NCI-H1694 treated with DMSO at 0.1 percent for 48 hours (cell line): ENCODE data around the gene PSKH1.

Experiments used
- DNase-seq: peaks from one replicate; lab custom pipeline; 2025; lab: John Stamatoyannopoulos, UW

Gene PSKH1

DNA sequence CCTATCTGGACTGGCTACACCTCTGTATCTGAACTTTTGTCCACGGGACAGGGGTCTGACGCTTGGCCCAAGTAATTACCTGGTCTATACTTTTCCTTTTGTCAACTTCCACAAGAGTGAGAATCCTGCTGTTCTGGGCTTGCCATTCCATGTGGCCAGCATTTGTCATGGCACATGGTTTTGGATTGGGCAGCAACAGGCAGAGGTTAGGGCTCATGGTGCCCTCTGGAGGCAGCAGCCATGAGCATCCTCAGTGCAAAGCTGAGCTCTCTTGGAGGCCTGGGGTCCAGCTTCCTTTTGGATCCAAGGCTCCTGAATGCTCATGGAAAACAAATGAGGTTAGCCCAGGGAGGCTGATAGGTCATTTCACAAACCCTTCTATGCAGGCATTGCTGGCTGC is 27.7 kb upstream of the PSKH1 start:
- DNase-seq, result no peak

DNA sequence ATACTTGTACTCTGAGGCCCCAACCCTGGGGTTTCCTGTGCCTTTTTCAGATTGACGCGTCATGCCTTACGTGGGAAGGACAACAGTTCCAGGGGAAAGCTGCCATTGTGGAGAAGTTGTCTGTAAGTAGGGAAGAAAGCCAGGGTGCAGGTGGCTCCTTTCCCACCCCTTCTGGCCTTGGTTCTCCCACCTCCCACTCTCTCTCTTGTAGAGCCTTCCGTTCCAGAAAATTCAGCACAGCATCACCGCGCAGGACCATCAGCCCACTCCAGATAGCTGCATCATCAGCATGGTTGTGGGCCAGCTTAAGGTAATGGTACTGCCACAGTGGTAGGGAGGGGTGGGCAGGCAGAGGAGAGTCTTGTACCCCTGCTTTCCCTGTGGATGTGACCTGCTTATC is 24.8 kb upstream of the PSKH1 start:
- DNase-seq, result no peak

DNA sequence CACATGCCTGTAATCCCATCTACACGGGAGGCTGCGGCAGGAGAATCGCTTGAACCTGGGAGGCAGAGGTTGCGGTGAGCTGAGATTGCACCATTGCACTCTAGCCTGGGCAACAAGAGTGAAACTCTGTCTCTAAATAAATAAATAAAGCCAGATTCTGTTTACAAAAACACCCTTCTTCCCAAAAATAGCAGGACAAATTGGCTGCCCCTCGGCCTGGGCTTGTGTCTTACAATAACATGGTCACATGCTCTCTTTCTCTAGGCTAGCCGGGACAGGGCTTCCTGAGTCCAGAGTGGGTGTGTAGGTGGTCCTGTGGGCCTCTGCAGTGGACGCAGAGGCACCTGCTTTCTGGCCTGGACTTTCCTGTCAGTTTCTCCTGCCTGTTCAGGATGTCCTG is 23.4 kb upstream of the PSKH1 start:
- no peak for DNase-seq

DNA sequence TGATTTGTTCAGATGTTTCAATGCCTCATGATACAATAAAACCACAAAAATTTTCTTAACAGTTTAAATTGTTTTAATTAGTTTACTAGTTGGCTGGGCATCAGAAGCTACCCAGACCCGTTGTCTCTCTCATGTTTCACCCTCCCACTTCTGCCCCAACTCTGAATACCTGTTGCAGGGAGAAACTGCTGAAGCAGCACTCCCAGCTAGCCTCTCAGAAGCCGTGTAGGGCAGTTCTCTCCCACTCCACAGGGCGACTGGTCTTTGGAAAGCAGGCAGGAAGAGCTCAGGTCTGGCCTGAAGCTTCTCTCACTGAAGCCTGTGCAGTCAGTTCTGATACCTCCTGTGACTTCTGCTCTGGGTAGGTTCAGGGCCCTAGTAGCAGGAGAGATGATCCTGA is 21.8 kb upstream of the PSKH1 start:
- DNase-seq, result no peak

DNA sequence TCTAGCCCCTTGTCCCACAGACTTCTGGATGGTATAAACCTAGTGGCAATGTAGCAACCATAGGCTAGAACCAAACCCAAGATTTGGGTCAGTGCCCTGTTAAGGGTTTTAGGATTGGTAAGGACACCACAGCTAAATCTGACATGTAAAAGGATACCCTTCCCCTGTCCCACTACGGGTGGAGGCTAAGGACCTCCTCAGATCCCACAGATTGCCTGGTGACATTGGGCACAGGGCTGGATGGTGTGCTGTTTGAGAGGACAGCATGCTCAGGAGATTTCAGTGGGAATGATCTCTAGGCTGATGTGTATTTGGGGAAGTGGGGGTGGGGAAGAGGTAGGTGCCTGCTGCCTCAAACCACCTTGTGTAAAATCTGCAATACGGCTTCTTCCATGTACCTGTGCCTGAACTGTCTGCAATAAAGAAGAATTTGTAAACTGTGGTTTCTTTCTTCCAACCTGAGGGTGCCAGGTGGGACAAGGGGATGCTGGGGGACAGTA is 20.9 kb upstream of the PSKH1 start:
- no peak for DNase-seq

DNA sequence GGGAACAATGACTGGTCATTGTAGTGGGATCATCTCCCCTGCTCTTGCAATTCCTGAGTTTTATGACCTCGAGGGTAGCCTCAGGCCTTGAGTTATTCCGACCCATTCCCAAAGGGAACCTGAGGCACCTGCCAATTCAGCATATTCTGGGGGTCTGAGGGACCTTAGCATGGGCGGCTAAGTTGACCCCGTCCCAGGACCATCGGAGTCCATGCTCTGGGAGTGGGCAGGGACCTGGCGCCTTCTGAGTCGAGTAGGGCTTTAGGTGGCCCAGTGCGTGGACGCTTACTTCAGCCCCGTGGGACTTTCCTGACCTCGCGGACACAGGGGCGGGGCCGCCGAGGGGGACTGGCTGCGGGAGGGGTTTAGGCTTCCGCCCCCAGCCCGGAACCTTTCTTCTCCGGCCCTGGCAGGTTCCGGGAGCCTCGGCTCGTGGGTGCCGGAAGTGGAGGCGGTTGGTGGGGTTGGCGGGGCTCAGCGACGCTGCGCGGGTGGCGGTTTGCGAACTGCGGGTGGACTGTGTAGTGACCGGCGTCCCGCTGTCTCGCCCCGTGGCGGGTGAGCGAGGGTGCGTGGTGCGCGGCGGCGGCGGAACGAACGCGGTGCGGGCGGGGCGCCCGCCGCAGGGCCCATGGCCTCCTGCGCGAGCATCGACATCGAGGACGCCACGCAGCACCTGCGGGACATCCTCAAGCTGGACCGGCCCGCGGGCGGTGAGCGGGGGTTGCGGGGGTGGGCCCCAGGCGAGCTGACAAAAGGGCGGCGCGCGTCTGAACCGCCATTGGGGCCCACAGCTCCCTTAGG is 20.2 kb upstream of the PSKH1 start, which contains the start of gene EDC4:
Gene EDC4, plus strand, starts transcription at position 422 of the 804 bp plus-strand sequence. Its CDS starts 210 bp downstream, at position 632.
- DNase-seq, result peak; percentile 3

DNA sequence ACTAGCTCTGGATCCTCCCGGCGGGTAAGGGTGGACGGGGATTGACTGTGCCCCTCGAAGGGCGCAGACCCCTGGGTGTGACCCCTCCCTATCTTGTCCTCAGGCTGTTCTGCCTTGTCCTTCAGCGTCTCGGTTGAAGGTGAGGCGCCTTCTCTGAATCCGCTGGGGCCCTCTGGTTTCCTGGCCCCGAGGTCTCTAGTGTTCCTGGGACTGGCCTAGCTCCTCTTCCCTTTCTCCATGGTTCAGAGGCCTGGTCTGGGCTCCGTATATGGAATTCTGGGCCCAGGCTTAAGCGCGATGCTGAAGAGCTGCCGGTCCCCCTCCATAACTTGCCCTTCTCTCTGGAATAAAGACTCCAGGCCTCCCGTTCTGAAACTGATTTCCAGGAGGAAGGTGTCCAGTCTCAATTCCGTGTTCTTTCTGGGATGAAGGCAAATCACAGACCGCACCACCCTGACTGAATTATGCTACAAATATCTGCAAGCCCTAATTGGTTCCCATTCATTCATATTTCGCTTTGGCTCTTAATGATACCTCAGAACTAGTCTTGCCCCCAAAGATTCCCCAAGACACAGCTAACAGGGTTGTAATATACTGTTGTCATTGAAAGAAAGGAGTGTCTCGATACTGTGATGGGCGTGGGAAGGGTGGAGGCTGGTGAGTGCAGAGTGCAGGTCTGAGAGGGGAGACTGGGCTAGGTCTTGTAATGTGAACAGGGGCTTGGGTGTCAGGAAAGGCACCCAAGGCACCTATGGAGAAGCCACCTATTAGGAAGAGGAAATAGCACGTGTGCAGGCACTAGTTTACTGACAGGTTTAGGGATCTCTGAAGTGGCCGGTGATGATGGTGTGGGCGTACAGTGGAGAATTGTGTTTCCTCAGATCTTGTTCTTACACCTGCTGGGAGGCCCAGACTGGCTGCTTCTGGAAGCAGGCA is 19.4 kb upstream of the PSKH1 start:
- no peak for DNase-seq

DNA sequence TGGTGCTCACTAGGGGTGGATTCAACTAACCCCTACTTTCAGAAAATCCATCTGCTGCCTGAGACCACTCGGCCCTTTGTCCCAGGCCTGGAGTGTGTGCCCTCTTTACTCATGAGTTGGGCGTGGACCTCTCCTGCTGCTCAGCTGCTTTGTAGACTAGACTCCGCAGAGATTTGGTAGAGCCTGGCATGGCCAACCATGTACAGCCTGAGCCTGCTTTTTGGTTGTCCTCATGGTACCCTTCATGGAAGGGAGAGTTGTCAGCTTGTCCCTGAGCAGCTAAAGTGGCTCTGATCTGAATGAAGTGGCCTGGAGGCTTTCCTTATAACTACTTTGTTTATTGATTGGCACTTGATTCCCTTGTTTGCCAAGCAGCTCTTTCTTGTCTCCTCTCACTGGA is 18.7 kb upstream of the PSKH1 start:
- DNase-seq, result no peak

DNA sequence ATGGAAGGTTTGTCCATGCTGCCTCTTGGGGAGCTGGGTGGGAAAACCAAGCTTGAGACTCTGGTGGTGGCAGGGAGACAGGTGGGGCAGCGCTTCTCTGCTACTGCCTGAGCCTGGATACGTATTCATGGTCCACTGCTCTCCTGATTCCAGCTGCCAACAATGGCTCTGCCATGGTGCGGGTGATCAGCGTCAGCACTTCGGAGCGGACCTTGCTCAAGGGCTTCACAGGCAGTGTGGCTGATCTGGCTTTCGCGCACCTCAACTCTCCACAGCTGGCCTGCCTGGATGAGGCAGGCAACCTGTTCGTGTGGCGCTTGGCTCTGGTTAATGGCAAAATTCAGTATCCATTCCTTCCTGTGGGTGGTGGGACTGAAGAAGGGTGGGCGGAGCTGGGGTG is 16.0 kb upstream of the PSKH1 start:
- no peak for DNase-seq

DNA sequence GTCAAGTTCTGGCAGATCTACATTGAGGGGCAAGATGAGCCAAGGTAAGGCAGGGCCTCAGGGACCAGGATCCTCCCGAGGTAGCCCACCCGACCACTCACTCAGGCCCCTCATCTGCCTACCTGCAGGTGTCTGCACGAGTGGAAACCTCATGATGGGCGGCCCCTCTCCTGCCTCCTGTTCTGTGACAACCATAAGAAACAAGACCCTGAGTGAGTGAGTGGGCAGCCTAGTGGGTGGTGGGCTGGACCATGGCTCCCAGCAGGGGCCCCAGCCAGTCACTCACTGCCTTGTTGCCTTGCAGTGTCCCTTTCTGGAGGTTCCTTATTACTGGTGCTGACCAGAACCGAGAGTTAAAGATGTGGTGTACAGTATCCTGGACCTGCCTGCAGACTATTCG is 14.8 kb upstream of the PSKH1 start:
- DNase-seq, result no peak

DNA sequence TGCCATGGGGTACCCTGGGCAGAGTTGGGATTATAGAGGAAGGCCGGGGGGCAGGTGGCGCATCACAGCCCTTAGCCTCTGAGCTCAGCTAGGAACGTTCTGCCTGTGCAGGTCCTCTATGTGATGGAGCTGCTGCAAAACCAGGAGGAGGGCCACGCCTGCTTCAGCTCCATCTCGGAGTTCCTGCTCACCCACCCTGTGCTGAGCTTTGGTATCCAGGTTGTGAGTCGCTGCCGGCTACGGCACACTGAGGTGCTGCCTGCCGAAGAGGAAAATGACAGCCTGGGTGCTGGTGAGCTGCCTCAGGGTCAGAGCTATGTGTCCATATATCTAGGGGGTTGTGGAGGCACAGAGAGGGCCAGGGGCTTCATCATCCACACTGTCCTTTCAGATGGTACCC is 14.2 kb upstream of the PSKH1 start:
- no peak for DNase-seq

DNA sequence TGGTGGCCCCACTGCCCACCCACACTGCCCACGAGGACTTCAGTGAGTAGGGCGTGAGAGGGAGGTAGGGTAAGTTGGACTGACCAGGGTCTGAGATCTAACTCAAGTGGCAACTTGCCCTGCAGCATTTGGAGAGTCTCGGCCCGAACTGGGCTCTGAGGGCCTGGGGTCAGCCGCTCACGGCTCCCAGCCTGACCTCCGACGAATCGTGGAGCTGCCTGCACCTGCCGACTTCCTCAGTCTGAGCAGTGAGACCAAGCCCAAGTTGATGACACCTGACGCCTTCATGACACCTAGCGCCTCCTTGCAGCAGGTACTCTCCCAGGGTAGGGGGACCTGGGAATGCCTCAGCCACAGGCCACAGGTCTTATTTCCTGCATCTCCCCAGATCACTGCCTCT is 13.6 kb upstream of the PSKH1 start:
- DNase-seq, result no peak

DNA sequence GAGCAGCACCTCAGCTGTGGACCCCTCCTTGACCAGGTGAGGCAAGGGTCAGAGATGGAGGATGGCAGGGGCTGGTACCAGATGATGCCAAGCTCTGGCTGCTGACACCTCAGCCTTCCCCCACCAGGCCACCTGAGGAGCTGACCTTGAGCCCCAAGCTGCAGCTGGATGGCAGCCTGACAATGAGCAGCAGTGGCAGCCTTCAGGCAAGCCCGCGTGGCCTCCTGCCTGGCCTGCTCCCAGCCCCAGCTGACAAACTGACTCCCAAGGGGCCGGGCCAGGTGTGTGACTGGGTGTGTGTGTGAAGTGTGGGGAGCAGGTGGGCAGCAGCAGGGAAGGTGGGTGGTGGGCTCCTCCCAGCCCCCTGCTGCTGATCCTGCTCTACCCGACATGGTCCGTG is 13.1 kb upstream of the PSKH1 start:
- no peak for DNase-seq

DNA sequence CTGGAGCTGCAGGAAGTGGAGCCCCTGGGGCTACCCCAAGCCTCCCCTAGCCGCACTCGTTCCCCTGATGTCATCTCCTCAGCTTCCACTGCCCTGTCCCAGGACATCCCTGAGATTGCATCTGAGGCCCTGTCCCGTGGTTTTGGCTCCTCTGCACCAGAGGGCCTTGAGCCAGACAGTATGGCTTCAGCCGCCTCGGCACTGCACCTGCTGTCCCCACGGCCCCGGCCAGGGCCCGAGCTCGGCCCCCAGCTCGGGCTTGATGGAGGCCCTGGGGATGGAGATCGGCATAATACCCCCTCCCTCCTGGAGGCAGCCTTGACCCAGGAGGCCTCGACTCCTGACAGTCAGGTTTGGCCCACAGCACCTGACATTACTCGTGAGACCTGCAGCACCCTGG is 12.5 kb upstream of the PSKH1 start:
- no peak for DNase-seq

DNA sequence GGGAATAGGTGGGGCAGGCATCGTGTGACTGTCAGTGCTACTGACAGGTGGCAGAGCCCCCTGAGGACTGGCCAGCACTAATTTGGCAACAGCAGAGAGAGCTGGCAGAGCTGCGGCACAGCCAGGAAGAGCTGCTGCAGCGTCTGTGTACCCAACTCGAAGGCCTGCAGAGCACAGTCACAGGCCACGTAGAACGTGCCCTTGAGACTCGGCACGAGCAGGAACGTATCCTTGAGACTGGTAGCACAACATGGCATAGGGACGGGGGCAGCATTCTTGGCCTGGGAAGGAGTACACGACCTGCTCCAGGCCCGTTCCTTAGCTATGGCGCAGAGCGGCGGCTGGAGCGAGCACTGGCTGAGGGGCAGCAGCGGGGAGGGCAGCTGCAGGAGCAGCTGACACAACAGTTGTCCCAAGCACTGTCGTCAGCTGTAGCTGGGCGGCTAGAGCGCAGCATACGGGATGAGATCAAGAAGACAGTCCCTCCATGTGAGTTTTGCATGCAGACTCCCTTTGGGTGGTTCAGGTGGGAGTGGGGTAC is 11.4 kb upstream of the PSKH1 start:
- DNase-seq, result no peak

DNA sequence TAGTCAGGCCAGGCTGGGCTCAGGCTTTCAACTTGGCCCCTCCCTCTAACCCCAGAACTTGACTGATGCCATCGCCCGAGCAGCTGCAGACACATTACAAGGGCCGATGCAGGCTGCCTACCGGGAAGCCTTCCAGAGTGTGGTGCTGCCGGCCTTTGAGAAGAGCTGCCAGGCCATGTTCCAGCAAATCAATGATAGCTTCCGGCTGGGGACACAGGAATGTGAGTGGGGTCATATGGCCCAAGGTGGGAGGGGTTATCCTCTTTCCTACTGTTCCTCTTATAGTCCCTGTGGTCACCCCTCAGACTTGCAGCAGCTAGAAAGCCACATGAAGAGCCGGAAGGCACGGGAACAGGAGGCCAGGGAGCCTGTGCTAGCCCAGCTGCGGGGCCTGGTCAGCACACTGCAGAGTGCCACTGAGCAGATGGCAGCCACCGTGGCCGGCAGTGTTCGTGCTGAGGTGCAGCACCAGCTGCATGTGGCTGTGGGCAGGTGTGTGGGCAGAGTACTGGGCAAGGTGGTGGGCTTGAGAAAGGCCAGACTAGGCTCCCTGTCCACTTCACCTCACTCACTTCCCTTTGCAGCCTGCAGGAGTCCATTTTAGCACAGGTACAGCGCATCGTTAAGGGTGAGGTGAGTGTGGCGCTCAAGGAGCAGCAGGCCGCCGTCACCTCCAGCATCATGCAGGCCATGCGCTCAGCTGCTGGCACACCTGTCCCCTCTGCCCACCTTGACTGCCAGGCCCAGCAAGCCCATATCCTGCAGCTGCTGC is 10.5 kb upstream of the PSKH1 start:
- DNase-seq, result no peak

DNA sequence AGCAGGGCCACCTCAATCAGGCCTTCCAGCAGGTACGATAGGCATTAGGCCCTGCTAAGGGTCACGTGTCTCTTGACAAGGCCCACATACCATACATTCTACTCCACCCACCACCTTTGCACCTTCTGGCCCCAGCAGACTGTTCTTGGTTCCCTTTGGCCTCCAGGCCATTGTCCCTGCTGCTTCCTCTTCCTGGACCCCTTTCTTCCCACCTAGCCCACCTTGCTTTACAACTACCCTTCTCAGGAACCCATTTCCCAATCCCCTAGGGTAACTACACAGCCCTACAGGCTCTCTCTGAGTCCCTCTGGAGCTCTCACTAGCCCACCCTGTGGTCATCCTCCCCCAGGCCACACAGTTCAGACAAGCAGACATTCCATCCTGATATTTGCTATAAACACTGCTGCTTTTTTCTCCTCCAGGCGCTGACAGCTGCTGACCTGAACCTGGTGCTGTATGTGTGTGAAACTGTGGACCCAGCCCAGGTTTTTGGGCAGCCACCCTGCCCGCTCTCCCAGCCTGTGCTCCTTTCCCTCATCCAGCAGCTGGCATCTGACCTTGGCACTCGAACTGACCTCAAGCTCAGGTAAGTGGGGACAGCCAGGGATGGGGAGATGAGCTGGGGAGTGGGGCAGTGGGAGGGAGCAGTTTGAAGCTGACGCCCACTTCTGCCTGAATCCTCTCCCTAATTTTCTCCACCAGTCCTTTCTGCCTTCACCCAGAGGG is 9.7 kb upstream of the PSKH1 start:
- no peak for DNase-seq

DNA sequence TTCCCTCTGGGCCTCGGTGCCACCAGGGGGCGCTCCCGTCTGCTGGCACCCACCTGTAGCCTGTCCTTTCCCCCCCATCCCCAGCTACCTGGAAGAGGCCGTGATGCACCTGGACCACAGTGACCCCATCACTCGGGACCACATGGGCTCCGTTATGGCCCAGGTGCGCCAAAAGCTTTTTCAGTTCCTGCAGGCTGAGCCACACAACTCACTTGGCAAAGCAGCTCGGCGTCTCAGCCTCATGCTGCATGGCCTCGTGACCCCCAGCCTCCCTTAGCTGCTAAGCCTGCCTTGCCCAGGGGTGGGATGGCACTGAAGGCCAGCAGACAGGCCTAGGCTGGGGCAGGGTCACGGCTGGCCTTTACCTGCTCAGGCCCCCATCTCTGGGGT is 9.2 kb upstream of the PSKH1 start:
- peak; percentile 3 for DNase-seq

DNA sequence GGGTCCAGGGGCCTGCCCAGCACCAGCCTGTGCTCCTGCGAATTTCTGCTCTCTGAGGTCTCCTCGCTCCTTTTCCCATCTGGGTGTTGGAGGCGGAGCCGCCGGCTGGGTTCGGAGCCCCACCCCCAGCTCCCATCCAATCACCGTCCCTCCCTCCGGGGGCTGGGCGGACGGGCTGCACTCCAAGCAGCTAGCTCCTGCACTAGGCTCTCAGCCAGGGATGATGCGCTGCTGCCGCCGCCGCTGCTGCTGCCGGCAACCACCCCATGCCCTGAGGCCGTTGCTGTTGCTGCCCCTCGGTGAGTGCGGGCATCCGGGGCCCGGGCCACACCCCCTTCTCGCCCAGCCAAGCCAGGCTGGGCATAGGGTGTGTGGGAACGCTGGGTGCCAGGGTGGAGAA is 8.4 kb upstream of the PSKH1 start, which contains the start of gene NRN1L:
Gene NRN1L, plus strand, starts transcription at position 202 of the 400 bp plus-strand sequence. Its CDS starts 19 bp downstream, at position 221.
- peak; percentile 74 for DNase-seq

DNA sequence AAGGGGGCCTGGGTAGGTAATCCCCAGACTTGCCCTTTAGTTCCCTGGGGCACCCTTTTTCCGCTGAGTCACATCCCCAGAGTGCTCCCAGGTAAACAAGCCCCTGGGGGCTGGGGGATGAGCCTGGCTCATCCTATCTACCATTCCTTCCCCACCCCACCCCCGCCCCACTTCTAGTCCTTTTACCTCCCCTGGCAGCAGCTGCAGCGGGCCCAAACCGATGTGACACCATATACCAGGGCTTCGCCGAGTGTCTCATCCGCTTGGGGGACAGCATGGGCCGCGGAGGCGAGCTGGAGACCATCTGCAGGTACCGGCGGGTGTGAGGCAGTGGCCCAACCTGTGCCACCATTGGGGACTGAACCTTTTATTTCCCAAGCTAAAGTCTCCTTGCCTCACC is 7.5 kb upstream of the PSKH1 start:
- no peak for DNase-seq

DNA sequence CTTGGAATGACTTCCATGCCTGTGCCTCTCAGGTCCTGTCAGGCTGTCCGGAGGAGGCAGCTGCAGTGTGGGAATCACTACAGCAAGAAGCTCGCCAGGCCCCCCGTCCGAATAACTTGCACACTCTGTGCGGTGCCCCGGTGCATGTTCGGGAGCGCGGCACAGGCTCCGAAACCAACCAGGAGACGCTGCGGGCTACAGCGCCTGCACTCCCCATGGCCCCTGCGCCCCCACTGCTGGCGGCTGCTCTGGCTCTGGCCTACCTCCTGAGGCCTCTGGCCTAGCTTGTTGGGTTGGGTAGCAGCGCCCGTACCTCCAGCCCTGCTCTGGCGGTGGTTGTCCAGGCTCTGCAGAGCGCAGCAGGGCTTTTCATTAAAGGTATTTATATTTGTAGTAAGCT is 7.1 kb upstream of the PSKH1 start:
- DNase-seq, result no peak
